Measurements from ENCODE around the gene LAMA2. TPM values are rescaled to one million over a fixed set of nuclear protein-coding genes. Genes with fewer than 3 reads are reported as not detected.
A peak's percentile ranks its signal among the peaks of the same experiment; 100 is the strongest.

Gene LAMA2, protein sequence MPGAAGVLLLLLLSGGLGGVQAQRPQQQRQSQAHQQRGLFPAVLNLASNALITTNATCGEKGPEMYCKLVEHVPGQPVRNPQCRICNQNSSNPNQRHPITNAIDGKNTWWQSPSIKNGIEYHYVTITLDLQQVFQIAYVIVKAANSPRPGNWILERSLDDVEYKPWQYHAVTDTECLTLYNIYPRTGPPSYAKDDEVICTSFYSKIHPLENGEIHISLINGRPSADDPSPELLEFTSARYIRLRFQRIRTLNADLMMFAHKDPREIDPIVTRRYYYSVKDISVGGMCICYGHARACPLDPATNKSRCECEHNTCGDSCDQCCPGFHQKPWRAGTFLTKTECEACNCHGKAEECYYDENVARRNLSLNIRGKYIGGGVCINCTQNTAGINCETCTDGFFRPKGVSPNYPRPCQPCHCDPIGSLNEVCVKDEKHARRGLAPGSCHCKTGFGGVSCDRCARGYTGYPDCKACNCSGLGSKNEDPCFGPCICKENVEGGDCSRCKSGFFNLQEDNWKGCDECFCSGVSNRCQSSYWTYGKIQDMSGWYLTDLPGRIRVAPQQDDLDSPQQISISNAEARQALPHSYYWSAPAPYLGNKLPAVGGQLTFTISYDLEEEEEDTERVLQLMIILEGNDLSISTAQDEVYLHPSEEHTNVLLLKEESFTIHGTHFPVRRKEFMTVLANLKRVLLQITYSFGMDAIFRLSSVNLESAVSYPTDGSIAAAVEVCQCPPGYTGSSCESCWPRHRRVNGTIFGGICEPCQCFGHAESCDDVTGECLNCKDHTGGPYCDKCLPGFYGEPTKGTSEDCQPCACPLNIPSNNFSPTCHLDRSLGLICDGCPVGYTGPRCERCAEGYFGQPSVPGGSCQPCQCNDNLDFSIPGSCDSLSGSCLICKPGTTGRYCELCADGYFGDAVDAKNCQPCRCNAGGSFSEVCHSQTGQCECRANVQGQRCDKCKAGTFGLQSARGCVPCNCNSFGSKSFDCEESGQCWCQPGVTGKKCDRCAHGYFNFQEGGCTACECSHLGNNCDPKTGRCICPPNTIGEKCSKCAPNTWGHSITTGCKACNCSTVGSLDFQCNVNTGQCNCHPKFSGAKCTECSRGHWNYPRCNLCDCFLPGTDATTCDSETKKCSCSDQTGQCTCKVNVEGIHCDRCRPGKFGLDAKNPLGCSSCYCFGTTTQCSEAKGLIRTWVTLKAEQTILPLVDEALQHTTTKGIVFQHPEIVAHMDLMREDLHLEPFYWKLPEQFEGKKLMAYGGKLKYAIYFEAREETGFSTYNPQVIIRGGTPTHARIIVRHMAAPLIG (N-terminal part only)
- total RNA-seq, result 88.8 TPM

GRCh38 chr6:128882991-128883611 is at the start of gene LAMA2:
LAMA2 (plus strand) TSS chr6:128883138; CDS start chr6:128883246, 108 bp downstream.
- DNase-seq (ENCODE audit: low spot score) (peak; percentile 89), ATAC-seq (peak; percentile 99)
- intact Hi-C loops (cut with DNase I), result no loop called here

DNA sequence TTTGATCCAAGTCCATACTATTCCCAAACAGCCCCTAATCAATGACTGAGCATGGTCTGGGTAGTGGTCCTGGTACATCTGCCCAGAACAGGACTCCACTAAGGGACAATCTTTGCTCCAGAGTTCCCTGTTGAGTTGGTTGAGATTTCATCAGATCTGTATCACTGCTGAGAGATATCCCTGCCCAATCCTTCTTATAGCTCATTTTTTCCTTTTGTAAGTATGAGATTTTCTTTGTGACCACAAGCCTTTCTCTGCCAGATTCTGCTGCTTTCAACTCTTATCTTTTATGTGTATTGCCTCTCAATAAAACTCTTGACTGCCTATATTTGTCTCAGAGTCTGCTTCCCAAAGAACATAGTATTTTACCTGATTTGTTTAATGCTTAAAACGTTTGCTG is 46.2 kb upstream of the LAMA2 start:
- DNase-seq (ENCODE audit: low spot score) (no peak), ATAC-seq (no peak)
- intact Hi-C loops (cut with DNase I), result no loop called here

DNA sequence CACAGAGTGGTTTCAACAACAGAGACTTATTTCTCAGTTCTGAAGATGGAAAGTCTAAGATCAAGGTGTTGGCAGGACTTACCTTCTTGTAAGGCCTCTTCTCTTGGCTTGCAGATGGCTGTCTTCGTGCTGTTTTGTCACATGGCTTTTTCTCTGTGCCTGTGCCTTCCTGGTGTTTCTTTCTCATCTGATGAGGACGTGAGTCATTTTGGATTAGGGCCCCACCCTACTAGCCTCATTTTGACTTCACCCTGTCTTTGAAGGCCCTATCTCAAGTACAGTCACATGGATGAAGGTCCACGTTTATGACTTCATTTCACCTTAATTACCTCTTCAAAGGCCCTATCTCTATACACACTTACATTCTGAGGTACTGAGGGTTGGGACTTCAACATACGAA is 41.4 kb upstream of the LAMA2 start:
- intact Hi-C loops (cut with DNase I), result no loop called here
- DNase-seq (ENCODE audit: low spot score) (no peak), ATAC-seq (no peak)

GRCh38 chr6:128844598-128844997 is 38.3 kb upstream of the LAMA2 start:
- DNase-seq (ENCODE audit: low spot score) (no peak), ATAC-seq (no peak)
- intact Hi-C loops (cut with DNase I), result no loop called here

DNA sequence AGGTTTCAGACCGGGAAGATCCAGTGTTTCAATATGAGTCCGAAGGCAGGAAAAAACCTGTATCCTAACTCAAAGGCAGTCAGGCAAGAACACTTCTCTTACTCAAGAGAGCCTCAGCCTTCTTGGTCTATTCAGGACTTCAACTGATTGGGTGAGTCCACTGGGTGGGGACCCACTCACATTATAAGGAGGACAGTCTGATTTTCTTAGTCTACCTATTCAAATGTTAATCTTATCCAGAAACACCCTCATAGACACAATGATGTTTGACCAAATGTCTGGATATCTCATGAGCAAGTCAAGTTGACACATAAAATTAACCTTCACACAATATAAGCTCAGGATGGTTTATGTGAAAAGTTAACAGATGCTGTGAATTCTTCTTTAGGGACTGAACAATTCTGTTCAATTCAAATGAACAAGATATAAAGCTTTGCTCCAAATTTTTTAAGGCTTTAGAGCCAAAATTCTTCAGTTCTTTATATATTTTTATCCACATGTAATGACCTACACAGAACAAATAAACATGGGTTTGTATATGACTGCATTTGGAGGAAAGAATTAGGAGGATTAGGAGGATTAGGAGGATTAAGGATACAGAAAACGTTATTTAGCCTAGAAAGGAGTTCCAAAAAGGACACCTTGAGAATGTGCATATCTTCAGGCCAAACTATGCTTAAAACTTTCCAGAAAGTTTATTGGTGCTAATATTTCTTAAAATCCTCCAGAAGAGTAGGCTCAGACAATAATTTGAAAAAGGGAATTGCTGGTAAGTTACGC is 35.3 kb upstream of the LAMA2 start:
- intact Hi-C loops (cut with DNase I), result no loop called here
- DNase-seq (ENCODE audit: low spot score) (no peak), ATAC-seq (no peak)

GRCh38 chr6:128848212-128848935 is 34.6 kb upstream of the LAMA2 start:
- intact Hi-C loops (cut with DNase I), result no loop called here
- ATAC-seq (no peak), DNase-seq (ENCODE audit: low spot score) (no peak)

GRCh38 chr6:128855581-128856085 is 27.3 kb upstream of the LAMA2 start:
- intact Hi-C loops (cut with DNase I), result no loop called here
- DNase-seq (ENCODE audit: low spot score) (no peak), ATAC-seq (no peak)

DNA sequence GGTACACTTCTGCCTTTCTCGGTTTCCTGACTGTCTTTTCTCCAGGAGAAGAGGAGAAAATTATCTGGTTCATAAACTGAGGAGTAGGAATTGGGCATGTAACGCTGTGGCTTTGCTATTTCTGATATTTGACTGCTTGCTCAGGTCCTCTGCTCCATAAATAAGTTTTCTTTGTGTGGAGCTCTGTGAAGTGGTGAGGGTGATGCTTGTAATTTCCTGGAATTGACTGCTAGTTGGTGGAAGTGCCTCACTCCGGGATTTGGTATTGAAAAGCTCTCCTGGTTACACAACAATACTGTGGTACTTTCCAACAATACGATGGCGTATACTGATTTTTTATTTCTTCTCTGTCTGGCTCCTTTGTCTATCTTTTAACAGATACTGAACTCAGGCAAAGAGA is 25.1 kb upstream of the LAMA2 start:
- intact Hi-C loops (cut with DNase I), result no loop called here
- DNase-seq (ENCODE audit: low spot score) (no peak), ATAC-seq (no peak)

DNA sequence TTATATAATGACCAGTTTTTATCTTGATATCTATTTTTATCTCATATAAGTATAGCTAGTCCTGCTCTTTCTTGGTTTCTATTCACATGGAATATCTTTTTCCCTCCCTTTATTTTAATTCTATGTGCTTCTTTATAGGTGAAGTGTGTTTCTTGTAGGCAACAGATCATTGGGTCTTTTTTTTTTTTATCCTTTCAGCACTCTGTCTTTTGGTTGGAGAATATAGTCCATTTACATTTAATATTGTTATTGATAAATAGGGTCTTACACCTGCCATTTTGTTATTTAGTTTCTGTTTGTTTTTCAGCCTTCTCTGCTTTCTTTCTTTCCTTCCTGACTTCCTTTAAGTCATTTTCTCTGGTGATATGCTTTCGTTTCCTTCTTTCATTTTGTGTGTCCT is 22.2 kb upstream of the LAMA2 start:
- ATAC-seq (no peak), DNase-seq (ENCODE audit: low spot score) (no peak)
- intact Hi-C loops (cut with DNase I), result no loop called here

- no peak for DNase-seq (ENCODE audit: low spot score)
- intact Hi-C loops (cut with DNase I), result no loop called here
- ATAC-seq, result no peak
These were observed 19.0 kb upstream of the LAMA2 start for GRCh38 chr6:128863983-128864382.

GRCh38 chr6:128870746-128871145 is 12.2 kb upstream of the LAMA2 start:
- intact Hi-C loops (cut with DNase I), result no loop called here
- DNase-seq (ENCODE audit: low spot score) (no peak), ATAC-seq (no peak)

GRCh38 chr6:128874863-128875262 is 8.1 kb upstream of the LAMA2 start:
- DNase-seq (ENCODE audit: low spot score) (no peak), ATAC-seq (no peak)
- intact Hi-C loops (cut with DNase I), result no loop called here

DNA sequence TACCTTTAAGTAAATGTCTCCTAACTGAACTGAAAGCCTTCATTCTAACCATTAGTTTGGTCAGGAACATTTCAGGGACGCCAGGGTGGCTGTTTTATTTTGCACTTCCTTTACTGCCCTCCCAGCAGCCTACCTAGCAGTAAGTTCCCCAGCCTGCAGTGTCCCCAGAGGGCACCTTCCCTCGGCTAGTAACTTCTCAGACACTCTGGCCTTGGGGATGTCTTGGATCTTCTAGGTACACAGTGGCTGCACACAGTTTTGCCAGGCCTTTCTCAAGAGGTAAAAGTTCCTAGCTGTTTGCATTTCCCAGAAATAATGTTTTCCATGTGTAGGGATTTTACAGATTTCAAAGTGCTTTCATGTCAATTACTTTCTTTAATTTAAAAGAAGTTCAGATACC is 378 bp upstream of the LAMA2 start:
- ATAC-seq, result peak; percentile 53
- intact Hi-C loops (cut with DNase I), result no loop called here
- no peak for DNase-seq (ENCODE audit: low spot score)

DNA sequence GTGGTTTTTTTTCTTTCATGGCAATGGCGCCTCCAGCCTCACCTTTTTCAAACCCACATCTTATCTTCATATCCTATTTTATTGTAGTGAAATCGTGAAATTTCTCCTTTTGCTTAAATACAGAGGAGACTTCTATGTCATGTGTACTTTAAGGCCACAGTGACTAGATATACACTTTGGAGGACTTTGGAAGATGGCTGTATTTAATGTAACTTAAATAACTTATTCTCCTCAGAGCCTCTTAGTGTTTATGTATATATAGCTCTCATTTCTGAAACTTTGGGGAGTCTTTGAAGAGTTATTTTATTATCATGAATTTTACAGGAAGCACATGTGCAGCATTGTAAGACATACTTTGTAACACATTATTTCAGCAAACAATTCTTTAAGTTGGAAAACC is 968 bp downstream of the LAMA2 start:
- no peak for DNase-seq (ENCODE audit: low spot score)
- intact Hi-C loops (cut with DNase I), result no loop called here
- ATAC-seq, result no peak

DNA sequence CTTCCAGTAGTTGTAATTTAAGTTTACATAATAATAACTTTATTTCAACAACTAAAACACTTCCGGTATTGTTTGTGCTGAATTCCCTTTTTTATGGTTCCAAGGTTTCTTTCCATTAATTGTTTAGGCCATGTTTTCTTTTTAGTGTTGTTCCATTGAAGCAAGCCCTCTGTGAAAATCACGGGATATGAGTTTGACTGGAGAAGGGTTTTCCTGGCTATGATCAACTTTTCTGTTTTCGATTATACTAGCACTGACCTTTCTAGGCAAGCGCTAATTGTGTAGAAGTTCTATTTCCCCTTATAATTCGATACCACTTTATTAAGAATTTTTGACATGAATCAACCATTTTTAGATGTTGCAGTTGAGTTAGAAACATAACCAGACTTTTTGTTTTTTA is 2.4 kb downstream of the LAMA2 start:
- DNase-seq (ENCODE audit: low spot score) (no peak), ATAC-seq (no peak)
- intact Hi-C loops (cut with DNase I), result no loop called here

DNA sequence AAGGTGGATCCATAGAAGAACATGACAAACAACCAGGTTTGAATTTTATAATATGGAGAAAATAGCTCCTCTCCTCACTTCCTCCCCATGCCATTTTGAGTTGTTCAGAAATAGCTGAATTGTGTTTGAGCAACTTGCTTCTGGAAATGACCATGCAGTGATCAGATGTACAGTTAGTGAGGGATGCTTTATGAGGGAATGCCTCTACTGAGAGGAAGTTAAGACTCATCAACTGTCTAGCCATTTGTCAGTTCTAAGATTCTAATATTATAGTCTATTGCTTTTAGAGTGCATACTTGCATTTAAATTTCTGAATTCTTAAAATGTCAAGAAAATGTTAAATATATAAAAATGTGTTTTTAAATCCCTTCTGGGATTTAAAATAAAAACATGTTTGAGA is 3.8 kb downstream of the LAMA2 start:
- intact Hi-C loops (cut with DNase I), result no loop called here
- no peak for ATAC-seq
- no peak for DNase-seq (ENCODE audit: low spot score)

DNA sequence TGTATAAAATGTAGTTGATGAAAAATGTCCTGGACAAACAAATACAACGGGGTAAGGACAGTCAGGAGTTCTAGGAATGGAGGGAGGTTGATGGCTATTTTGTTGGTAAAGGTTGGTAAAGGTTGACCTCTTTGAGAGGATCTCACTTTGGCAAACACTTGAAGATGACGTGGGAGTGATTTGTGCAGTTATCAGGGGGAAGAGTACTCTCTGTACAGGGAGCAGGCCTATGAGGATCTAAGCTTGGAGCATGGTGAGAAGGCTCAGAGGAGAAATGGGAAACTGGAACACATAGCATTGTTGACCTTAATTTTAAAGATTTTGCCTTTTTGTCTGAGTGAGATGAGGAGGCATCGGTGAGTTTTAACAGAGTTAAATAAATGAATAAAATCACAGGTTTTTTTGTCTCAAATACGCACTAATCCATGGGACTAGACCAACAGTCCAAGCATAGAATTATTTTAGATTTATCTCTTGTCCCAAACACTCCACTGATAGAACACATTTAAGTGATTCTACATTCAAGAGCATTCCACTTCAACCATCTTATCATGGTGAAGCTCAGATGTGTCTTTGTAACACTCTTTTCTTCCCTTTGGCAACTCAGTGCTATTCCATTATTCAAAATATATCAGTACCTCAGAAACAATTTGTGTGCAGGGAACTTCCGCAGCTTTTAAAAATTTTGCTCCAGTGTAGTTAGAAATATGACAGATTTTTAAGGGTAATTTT is 5.7 kb downstream of the LAMA2 start:
- intact Hi-C loops (cut with DNase I), result no loop called here
- ATAC-seq, result peak; percentile 62

More for the DNA sequence above, 5.7 kb downstream of the LAMA2 start:
- no peak for DNase-seq (ENCODE audit: low spot score)
